ENCODE data around the gene WDR27. TPM values are rescaled to one million over a fixed set of nuclear protein-coding genes. Genes with fewer than 3 reads are reported as not detected.
"Not testable (repeated sequence)": the region's sequence is repeated elsewhere in the genome, so short reads cannot be mapped to it uniquely, and the experiment has no call there.

The WDR27 gene
- total RNA-seq, 3 donors from 2014 or later (not counting 1 experiment from before 2014, with no cell fraction given) = 12.7 to 31.0 (median 25.3) TPM

- TF ChIP-seq CTCF (IDR thresholded peaks at IDR 0.05) = no peak
- intact Hi-C loops (cut with micrococcal nuclease) = no loop called here
- Histone ChIP-seq H3K36me3 (ENCODE audit: control insufficient read depth, insufficient read depth, low read length) (no peaks in the 10 kb centered on the region), H3K27me3 (ENCODE audit: control insufficient read depth, insufficient read depth, low read length) (no peaks in the 10 kb centered on the region), H3K9me3 (ENCODE audit: control insufficient read depth, insufficient read depth, low read length) (no peaks in the 10 kb centered on the region), H3K4me1 (ENCODE audit: control insufficient read depth, insufficient read depth, low read length) (no peaks in the 10 kb centered on the region), H3K27ac (ENCODE audit: low read length) (no peak overlapping the region), H3K4me3 (ENCODE audit: low read length) (no peak overlapping the region)
- 95% methylated on average over 10 of the region's 10 CpGs for WGBS (ENCODE audit: insufficient coverage)
- DNase-seq (no peak), ATAC-seq (no peak)
- H3K27ac Mint-ChIP-seq = no peak overlapping the region
- no peaks in the 10 kb centered on the region for H3K36me3 Mint-ChIP-seq
- H3K4me3 Mint-ChIP-seq = no peak overlapping the region
- H3K27me3 Mint-ChIP-seq (ENCODE audit: low read depth in 2 of 2) = no peaks in the 10 kb centered on the region
- H3K9me3 Mint-ChIP-seq = no peaks in the 10 kb centered on the region
- no peaks in the 10 kb centered on the region for H3K4me1 Mint-ChIP-seq
Observed at GRCh38 chr6:169648092-169648491, 53.7 kb downstream of the WDR27 start.

GRCh38 chr6:169647637-169648036 lies 54.2 kb downstream of the WDR27 start:
- DNase-seq (no peak), ATAC-seq (no peak)
- Histone ChIP-seq H3K4me1 (ENCODE audit: control insufficient read depth, insufficient read depth, low read length) (no peaks in the 10 kb centered on the region), H3K4me3 (ENCODE audit: low read length) (no peak overlapping the region), H3K9me3 (ENCODE audit: control insufficient read depth, insufficient read depth, low read length) (no peaks in the 10 kb centered on the region), H3K36me3 (ENCODE audit: control insufficient read depth, insufficient read depth, low read length) (no peaks in the 10 kb centered on the region), H3K27ac (ENCODE audit: low read length) (no peak overlapping the region), H3K27me3 (ENCODE audit: control insufficient read depth, insufficient read depth, low read length) (no peaks in the 10 kb centered on the region)
- TF ChIP-seq CTCF (IDR thresholded peaks at IDR 0.05) = no peak
- H3K9me3 Mint-ChIP-seq = no peaks in the 10 kb centered on the region
- H3K4me3 Mint-ChIP-seq = no peak overlapping the region
- no peaks in the 10 kb centered on the region for H3K27me3 Mint-ChIP-seq (ENCODE audit: low read depth in 2 of 2)
- H3K27ac Mint-ChIP-seq = no peak overlapping the region
- no peaks in the 10 kb centered on the region for H3K4me1 Mint-ChIP-seq
- 98% methylated on average over 11 of the region's 13 CpGs for WGBS (ENCODE audit: insufficient coverage)
- no peaks in the 10 kb centered on the region for H3K36me3 Mint-ChIP-seq
- intact Hi-C loops (cut with micrococcal nuclease) = no loop called here

GRCh38 chr6:169646906-169647567 lies 54.8 kb downstream of the WDR27 start:
- H3K36me3 ChIP-seq (ENCODE audit: control insufficient read depth, insufficient read depth, low read length) = no peaks in the 10 kb centered on the region
- intact Hi-C loops (cut with micrococcal nuclease) = no loop called here
- Mint-ChIP-seq H3K36me3 (no peaks in the 10 kb centered on the region), H3K4me1 (no peaks in the 10 kb centered on the region), H3K9me3 (no peaks in the 10 kb centered on the region), H3K27ac (no peak overlapping the region), H3K4me3 (no peak overlapping the region), H3K27me3 (ENCODE audit: low read depth in 2 of 2) (no peaks in the 10 kb centered on the region)
- H3K4me1 ChIP-seq (ENCODE audit: control insufficient read depth, insufficient read depth, low read length) = no peaks in the 10 kb centered on the region
- H3K9me3 ChIP-seq (ENCODE audit: control insufficient read depth, insufficient read depth, low read length) = no peaks in the 10 kb centered on the region
- 96% methylated on average over 19 of the region's 19 CpGs for WGBS (ENCODE audit: insufficient coverage)
- no peak overlapping the region for H3K4me3 ChIP-seq (ENCODE audit: low read length)
- no peak for TF ChIP-seq CTCF (IDR thresholded peaks at IDR 0.05)
- ATAC-seq (no peak), DNase-seq (no peak)
- H3K27ac ChIP-seq (ENCODE audit: low read length) = no peak overlapping the region
- H3K27me3 ChIP-seq (ENCODE audit: control insufficient read depth, insufficient read depth, low read length) = no peaks in the 10 kb centered on the region

- H3K4me1 ChIP-seq (ENCODE audit: control insufficient read depth, insufficient read depth, low read length); H3K9me3 ChIP-seq (ENCODE audit: control insufficient read depth, insufficient read depth, low read length); H3K4me3 ChIP-seq (ENCODE audit: low read length); H3K27ac ChIP-seq (ENCODE audit: low read length); H3K4me3 Mint-ChIP-seq; intact Hi-C loops (cut with micrococcal nuclease); ATAC-seq; H3K27me3 ChIP-seq (ENCODE audit: control insufficient read depth, insufficient read depth, low read length); H3K4me1 Mint-ChIP-seq; H3K9me3 Mint-ChIP-seq; DNase-seq; H3K36me3 Mint-ChIP-seq; H3K27me3 Mint-ChIP-seq (ENCODE audit: low read depth in 2 of 2); H3K27ac Mint-ChIP-seq; H3K36me3 ChIP-seq (ENCODE audit: control insufficient read depth, insufficient read depth, low read length): not testable (repeated sequence)
- WGBS (ENCODE audit: insufficient coverage) = 96% methylated on average over 5 of the region's 5 CpGs
Observed at GRCh38 chr6:169645459-169645858, 56.4 kb downstream of the WDR27 start.

Data from natural killer cell (primary cell).